Fibroblast of lung (primary cell): ENCODE measurements around the gene AKR7A3.
"Not testable (repeated sequence)": the region's sequence is repeated elsewhere in the genome, so short reads cannot be mapped to it uniquely, and the experiment has no call there.

Experiments used
- EZH2 ChIP-seq: IDR thresholded peaks from 2 replicates; pipeline ENCODE4 v1.5.1; 2012; ENCODE audit warnings: low read length, control low read depth, mild to moderate bottlenecking; ENCODE audit errors: missing control alignments
- TF ChIP-seq, protein P1 (sequence below), 2 donors: IDR thresholded peaks in 1 of 2; conservative IDR thresholded peaks in 1 of 2; 1 replicate in 1 of 2; 2 replicates in 1 of 2; pipeline ENCODE4 v1.5.1; 2011 to 2012; ENCODE audit warnings: low read length in 2 of 2, control low read depth in 1 of 2, inconsistent platforms in 1 of 2, low read depth in 1 of 2, mild to moderate bottlenecking in 1 of 2

DNA sequence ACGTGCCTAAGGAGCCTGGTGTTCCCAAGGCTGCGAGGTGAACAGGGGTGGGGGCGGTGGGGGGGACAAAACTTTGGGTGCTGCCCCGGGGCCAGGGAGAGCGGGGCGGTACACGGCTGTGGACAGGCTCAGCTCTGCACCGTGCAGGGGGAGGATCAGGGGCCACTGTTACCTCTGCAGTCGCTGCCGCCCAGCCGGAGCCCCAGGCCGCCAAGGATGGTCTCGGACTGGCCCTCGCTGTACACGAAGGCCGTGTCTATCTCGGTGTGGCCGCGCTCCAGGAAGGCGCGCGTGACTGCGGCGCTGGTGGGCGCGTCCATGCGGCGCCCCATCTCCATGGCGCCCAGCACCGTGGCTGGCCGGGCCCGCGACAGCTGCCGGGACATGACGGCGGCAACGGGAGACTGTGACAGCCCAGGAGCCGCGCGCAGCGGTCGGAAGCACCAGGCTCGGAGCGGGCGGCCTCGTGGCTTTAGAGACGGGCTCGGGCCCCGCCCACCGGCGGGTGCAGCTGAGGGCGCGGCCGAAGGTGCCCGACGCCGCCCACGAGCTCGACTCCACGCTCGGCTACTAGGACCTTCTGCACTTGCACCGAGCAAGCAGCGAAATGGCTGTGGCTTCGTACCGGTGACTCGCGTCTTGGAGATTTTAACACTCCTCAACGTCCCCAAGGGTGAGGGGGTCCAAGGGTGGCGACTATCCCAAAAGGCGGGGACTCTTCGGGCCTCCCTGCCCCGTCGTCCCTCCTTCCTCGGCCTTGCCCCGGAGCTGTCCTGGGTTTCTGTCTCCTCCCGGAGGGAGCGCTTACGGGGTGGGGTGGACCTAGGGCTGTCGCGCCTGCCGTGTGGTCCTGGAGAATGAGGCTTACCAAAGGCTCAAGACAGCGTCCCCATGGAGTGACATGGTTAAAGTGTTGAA is at the start of gene AKR7A3:
- TF ChIP-seq EZH2 = not testable (repeated sequence)
- TF ChIP-seq, protein P1, sequence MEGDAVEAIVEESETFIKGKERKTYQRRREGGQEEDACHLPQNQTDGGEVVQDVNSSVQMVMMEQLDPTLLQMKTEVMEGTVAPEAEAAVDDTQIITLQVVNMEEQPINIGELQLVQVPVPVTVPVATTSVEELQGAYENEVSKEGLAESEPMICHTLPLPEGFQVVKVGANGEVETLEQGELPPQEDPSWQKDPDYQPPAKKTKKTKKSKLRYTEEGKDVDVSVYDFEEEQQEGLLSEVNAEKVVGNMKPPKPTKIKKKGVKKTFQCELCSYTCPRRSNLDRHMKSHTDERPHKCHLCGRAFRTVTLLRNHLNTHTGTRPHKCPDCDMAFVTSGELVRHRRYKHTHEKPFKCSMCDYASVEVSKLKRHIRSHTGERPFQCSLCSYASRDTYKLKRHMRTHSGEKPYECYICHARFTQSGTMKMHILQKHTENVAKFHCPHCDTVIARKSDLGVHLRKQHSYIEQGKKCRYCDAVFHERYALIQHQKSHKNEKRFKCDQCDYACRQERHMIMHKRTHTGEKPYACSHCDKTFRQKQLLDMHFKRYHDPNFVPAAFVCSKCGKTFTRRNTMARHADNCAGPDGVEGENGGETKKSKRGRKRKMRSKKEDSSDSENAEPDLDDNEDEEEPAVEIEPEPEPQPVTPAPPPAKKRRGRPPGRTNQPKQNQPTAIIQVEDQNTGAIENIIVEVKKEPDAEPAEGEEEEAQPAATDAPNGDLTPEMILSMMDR (conservative IDR thresholded peaks at IDR 0.05 in 1 of 2, IDR thresholded peaks at IDR 0.05 in 1 of 2; ENCODE audit: low read depth in 1 of 2, low read length in 2 of 2) = not testable (repeated sequence)
